22Rv1 (cell line): ENCODE data around the gene BRAF.

Source experiments
- ZFX ChIP-seq: fragments of 450-650 bp; IDR thresholded peaks from 2 replicates; pipeline ENCODE4 v1.6.1; 2017; ENCODE audit warnings: antibody characterized with exemption, borderline replicate concordance
- TF ChIP-seq, protein P1 (sequence below): fragments of 450-650 bp; IDR thresholded peaks from 2 replicates; pipeline ENCODE4 v1.5.1; 2017; ENCODE audit warnings: mild to moderate bottlenecking

- TF ChIP-seq, protein P1, sequence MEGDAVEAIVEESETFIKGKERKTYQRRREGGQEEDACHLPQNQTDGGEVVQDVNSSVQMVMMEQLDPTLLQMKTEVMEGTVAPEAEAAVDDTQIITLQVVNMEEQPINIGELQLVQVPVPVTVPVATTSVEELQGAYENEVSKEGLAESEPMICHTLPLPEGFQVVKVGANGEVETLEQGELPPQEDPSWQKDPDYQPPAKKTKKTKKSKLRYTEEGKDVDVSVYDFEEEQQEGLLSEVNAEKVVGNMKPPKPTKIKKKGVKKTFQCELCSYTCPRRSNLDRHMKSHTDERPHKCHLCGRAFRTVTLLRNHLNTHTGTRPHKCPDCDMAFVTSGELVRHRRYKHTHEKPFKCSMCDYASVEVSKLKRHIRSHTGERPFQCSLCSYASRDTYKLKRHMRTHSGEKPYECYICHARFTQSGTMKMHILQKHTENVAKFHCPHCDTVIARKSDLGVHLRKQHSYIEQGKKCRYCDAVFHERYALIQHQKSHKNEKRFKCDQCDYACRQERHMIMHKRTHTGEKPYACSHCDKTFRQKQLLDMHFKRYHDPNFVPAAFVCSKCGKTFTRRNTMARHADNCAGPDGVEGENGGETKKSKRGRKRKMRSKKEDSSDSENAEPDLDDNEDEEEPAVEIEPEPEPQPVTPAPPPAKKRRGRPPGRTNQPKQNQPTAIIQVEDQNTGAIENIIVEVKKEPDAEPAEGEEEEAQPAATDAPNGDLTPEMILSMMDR: no peak
- no peak for TF ChIP-seq ZFX
Measured at GRCh38 chr7:140771826-140772225, 152.9 kb downstream of the BRAF start.
